ENCODE measurements around the gene FOLR3. TPM values are rescaled to one million over a fixed set of nuclear protein-coding genes. Genes with fewer than 3 reads are reported as not detected.

The FOLR3 gene
- total RNA-seq, 1 donor from 2014 or later: not detected

DNA sequence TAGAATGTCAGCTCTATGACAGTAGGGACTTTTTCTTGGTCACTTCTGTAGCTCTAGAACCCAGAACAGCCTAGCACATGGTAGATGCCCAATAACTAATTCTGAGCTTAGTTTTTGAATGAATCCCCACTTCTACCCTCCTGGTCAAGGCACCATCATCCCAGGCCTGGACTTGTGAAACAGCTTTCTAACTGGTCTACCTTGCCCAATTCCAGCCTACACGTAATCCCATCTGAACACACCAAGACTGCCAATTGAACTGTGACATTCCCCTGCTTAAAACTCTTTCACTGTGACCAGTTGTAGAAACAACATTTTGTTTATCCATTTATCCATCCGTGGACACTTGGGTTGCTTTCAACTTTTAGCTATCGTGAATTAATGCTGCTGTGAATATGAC is 6.1 kb upstream of the FOLR3 start:
- H3K4me2 ChIP-seq (ENCODE audit: low read length): no peak overlapping the region
- no peak overlapping the region for H3K27ac ChIP-seq (ENCODE audit: low read depth, low read length)
- H3K36me3 Mint-ChIP-seq (ENCODE audit: low read depth, unreplicated experiment): peaks cover under 1% of the 10 kb centered on the region
- H3K36me3 ChIP-seq (ENCODE audit: insufficient read depth, low read length): no peaks in the 10 kb centered on the region
- DNase-seq (ENCODE audit: low read depth): no peak
- peaks cover 36% of the 10 kb centered on the region for H3K27me3 Mint-ChIP-seq (ENCODE audit: low read depth, unreplicated experiment)
- TF ChIP-seq, protein P1, sequence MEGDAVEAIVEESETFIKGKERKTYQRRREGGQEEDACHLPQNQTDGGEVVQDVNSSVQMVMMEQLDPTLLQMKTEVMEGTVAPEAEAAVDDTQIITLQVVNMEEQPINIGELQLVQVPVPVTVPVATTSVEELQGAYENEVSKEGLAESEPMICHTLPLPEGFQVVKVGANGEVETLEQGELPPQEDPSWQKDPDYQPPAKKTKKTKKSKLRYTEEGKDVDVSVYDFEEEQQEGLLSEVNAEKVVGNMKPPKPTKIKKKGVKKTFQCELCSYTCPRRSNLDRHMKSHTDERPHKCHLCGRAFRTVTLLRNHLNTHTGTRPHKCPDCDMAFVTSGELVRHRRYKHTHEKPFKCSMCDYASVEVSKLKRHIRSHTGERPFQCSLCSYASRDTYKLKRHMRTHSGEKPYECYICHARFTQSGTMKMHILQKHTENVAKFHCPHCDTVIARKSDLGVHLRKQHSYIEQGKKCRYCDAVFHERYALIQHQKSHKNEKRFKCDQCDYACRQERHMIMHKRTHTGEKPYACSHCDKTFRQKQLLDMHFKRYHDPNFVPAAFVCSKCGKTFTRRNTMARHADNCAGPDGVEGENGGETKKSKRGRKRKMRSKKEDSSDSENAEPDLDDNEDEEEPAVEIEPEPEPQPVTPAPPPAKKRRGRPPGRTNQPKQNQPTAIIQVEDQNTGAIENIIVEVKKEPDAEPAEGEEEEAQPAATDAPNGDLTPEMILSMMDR (IDR thresholded peaks at IDR 0.05; ENCODE audit: insufficient read depth, low read depth, low read length): no peak
- no peak for TF ChIP-seq EZH2 (IDR thresholded peaks at IDR 0.05; ENCODE audit: insufficient read depth, low read length)
- H3K27ac Mint-ChIP-seq (ENCODE audit: unreplicated experiment): no peak overlapping the region
- no peak overlapping the region for H2AFZ ChIP-seq (ENCODE audit: low read depth, low read length)
- H3K4me3 ChIP-seq (ENCODE audit: insufficient read depth, low read depth, low read length): no peak overlapping the region
- H3K79me2 ChIP-seq (ENCODE audit: insufficient read depth, low read length): no peaks in the 10 kb centered on the region
- H3K9me3 Mint-ChIP-seq (ENCODE audit: unreplicated experiment): peaks cover 23% of the 10 kb centered on the region
- no peak overlapping the region for H3K9ac ChIP-seq (ENCODE audit: low read length)
- H3K4me1 Mint-ChIP-seq (ENCODE audit: low read depth, unreplicated experiment): no peaks in the 10 kb centered on the region
- peaks cover 9% of the 10 kb centered on the region for H3K9me3 ChIP-seq (ENCODE audit: insufficient read depth, low read depth, low read length)
- no peaks in the 10 kb centered on the region for H3K4me1 ChIP-seq (ENCODE audit: insufficient read depth, low read length)
- no peak overlapping the region for H3K4me3 Mint-ChIP-seq (ENCODE audit: unreplicated experiment)
- peaks cover 11% of the 10 kb centered on the region for H3K27me3 ChIP-seq (ENCODE audit: insufficient read depth, low read length)
- H4K20me1 ChIP-seq (ENCODE audit: insufficient read depth, low read length): no peaks in the 10 kb centered on the region
- no peak for FAIRE-seq

DNA sequence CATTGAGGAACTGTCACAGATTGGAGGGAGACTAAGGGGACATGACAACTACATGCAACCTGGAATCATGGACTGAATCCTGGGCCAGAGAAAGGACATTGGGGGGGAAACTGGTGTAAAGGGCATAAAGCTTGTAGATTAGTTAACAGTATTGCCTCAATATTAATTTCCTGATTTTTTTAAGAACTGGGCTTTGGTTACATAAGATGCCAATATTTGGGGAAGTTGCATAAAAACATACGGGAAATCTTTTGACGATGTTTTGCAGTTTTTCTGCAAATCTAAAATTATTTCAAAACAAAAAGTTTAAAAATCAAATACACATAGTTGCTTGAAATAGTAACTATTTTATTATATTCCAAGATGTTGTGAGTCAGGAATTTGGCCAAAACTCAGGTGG is 2.9 kb upstream of the FOLR3 start:
- Histone ChIP-seq H3K36me3 (ENCODE audit: insufficient read depth, low read length) (no peaks in the 10 kb centered on the region), H3K4me1 (ENCODE audit: insufficient read depth, low read length) (no peaks in the 10 kb centered on the region), H3K9me3 (ENCODE audit: insufficient read depth, low read depth, low read length) (peaks cover 6% of the 10 kb centered on the region), H3K9ac (ENCODE audit: low read length) (no peak overlapping the region), H3K79me2 (ENCODE audit: insufficient read depth, low read length) (no peaks in the 10 kb centered on the region), H3K27me3 (ENCODE audit: insufficient read depth, low read length) (peaks cover 11% of the 10 kb centered on the region), H3K4me3 (ENCODE audit: insufficient read depth, low read depth, low read length) (no peak overlapping the region), H3K4me2 (ENCODE audit: low read length) (no peak overlapping the region), H3K27ac (ENCODE audit: low read depth, low read length) (no peak overlapping the region), H2AFZ (ENCODE audit: low read depth, low read length) (no peak overlapping the region), H4K20me1 (ENCODE audit: insufficient read depth, low read length) (no peaks in the 10 kb centered on the region)
- Mint-ChIP-seq H3K4me1 (ENCODE audit: low read depth, unreplicated experiment) (no peaks in the 10 kb centered on the region), H3K36me3 (ENCODE audit: low read depth, unreplicated experiment) (no peaks in the 10 kb centered on the region), H3K27me3 (ENCODE audit: low read depth, unreplicated experiment) (peaks cover 38% of the 10 kb centered on the region), H3K4me3 (ENCODE audit: unreplicated experiment) (no peak overlapping the region), H3K9me3 (ENCODE audit: unreplicated experiment) (peaks cover 18% of the 10 kb centered on the region), H3K27ac (ENCODE audit: unreplicated experiment) (no peak overlapping the region)
- TF ChIP-seq, protein P1 (IDR thresholded peaks at IDR 0.05; ENCODE audit: insufficient read depth, low read depth, low read length): no peak
- no peak for TF ChIP-seq EZH2 (IDR thresholded peaks at IDR 0.05; ENCODE audit: insufficient read depth, low read length)
- no peak for FAIRE-seq
- DNase-seq (ENCODE audit: low read depth): no peak

DNA sequence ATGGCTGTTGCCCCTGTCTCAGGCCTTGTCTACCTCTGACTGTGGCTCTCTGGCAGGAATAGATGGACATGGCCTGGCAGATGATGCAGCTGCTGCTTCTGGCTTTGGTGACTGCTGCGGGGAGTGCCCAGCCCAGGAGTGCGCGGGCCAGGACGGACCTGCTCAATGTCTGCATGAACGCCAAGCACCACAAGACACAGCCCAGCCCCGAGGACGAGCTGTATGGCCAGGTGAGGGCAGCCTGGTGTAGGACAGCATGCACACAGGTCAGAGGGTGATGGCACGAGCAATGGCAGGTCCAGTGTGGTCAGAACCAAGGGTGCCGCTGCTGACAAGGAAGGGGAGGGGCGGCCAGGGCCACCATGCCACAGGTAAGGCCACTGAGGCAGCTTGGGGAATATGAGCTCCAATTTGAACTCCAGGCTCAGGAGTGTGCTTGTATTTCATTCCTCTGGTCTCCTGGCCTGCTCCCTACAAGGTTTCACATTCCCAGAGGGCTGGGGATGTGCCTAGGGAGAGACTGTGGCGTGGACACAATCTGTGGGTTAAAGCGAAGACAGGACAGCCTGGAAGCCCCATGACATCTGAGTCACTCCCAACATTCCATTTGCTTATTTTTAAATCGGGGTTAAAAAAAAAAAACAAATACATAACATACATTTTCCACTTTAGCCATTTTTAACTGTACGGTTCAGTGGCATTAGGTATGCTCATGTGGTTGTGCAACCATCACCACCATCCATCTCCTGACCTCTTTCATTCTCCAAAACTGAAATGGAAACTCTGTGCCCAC is 562 bp downstream of the FOLR3 start:
- no peak overlapping the region for H3K4me3 ChIP-seq (ENCODE audit: insufficient read depth, low read depth, low read length)
- H3K4me1 ChIP-seq (ENCODE audit: insufficient read depth, low read length): peaks cover 6% of the 10 kb centered on the region
- H3K36me3 ChIP-seq (ENCODE audit: insufficient read depth, low read length): no peaks in the 10 kb centered on the region
- TF ChIP-seq EZH2 (IDR thresholded peaks at IDR 0.05; ENCODE audit: insufficient read depth, low read length): no peak
- TF ChIP-seq, protein P1 (IDR thresholded peaks at IDR 0.05; ENCODE audit: insufficient read depth, low read depth, low read length): no peak
- no peaks in the 10 kb centered on the region for H3K79me2 ChIP-seq (ENCODE audit: insufficient read depth, low read length)
- no peak overlapping the region for H3K9ac ChIP-seq (ENCODE audit: low read length)
- H2AFZ ChIP-seq (ENCODE audit: low read depth, low read length): peak overlapping the region; percentile 21
- peak; percentile 51 for DNase-seq (ENCODE audit: low read depth)
- no peak overlapping the region for H3K4me2 ChIP-seq (ENCODE audit: low read length)
- H3K9me3 ChIP-seq (ENCODE audit: insufficient read depth, low read depth, low read length): no peaks in the 10 kb centered on the region
- peaks cover 7% of the 10 kb centered on the region for H3K27me3 ChIP-seq (ENCODE audit: insufficient read depth, low read length)
- peak overlapping the region; percentile 2 for H3K27ac ChIP-seq (ENCODE audit: low read depth, low read length)
- no peaks in the 10 kb centered on the region for H4K20me1 ChIP-seq (ENCODE audit: insufficient read depth, low read length)
- FAIRE-seq: no peak
- H3K27me3 Mint-ChIP-seq (ENCODE audit: low read depth, unreplicated experiment): peaks cover 28% of the 10 kb centered on the region
- no peaks in the 10 kb centered on the region for H3K36me3 Mint-ChIP-seq (ENCODE audit: low read depth, unreplicated experiment)
- peaks cover 6% of the 10 kb centered on the region for H3K4me1 Mint-ChIP-seq (ENCODE audit: low read depth, unreplicated experiment)
- no peak overlapping the region for H3K27ac Mint-ChIP-seq (ENCODE audit: unreplicated experiment)
- peaks cover 1% of the 10 kb centered on the region for H3K9me3 Mint-ChIP-seq (ENCODE audit: unreplicated experiment)
- no peak overlapping the region for H3K4me3 Mint-ChIP-seq (ENCODE audit: unreplicated experiment)

Measured in astrocyte (in vitro differentiated cells and primary cell).